GM15510 (cell line): ENCODE results near the gene OPN1SW.

ENCODE experiments used
- POLR2A ChIP-seq: IDR thresholded peaks from 3 replicates; pipeline ENCODE4 v1.6.1; 2011; ENCODE audit warnings: borderline replicate concordance; ENCODE audit not compliant: insufficient read length; ENCODE audit errors: extremely low read depth

Gene OPN1SW

GRCh38 chr7:128801667-128802418, 26.2 kb upstream of the OPN1SW start:
- no peak for TF ChIP-seq POLR2A

GRCh38 chr7:128801003-128801402, 25.4 kb upstream of the OPN1SW start:
- TF ChIP-seq POLR2A: no peak

- no peak for TF ChIP-seq POLR2A
Observed at GRCh38 chr7:128800567-128800966, 25.0 kb upstream of the OPN1SW start.

GRCh38 chr7:128799451-128799850, 23.9 kb upstream of the OPN1SW start:
- no peak for TF ChIP-seq POLR2A

- no peak for TF ChIP-seq POLR2A
Observed at GRCh38 chr7:128796327-128796726, 20.7 kb upstream of the OPN1SW start.

GRCh38 chr7:128795129-128795528, 19.5 kb upstream of the OPN1SW start:
- TF ChIP-seq POLR2A: no peak

- no peak for TF ChIP-seq POLR2A
Observed at GRCh38 chr7:128794436-128794835, 18.8 kb upstream of the OPN1SW start.

- TF ChIP-seq POLR2A: no peak
Observed at GRCh38 chr7:128794020-128794419, 18.4 kb upstream of the OPN1SW start.

GRCh38 chr7:128793181-128793547, 17.6 kb upstream of the OPN1SW start:
- no peak for TF ChIP-seq POLR2A

- no peak for TF ChIP-seq POLR2A
Observed at GRCh38 chr7:128792471-128793180, 17.0 kb upstream of the OPN1SW start.

- no peak for TF ChIP-seq POLR2A
Observed at GRCh38 chr7:128791972-128792327, 16.4 kb upstream of the OPN1SW start.

- TF ChIP-seq POLR2A: no peak
Observed at GRCh38 chr7:128791121-128791971, 15.8 kb upstream of the OPN1SW start, which contains the start of gene CCDC136. TSS of gene CCDC136 (plus strand) at chr7:128791968. CDS start at chr7:128792412, 444 bp downstream.

GRCh38 chr7:128790315-128791041, 14.9 kb upstream of the OPN1SW start:
- TF ChIP-seq POLR2A: no peak
